ENCODE measurements around the gene GRAP2. TPM values are rescaled to one million over a fixed set of nuclear protein-coding genes. Genes with fewer than 3 reads are reported as not detected.
"Not testable (repeated sequence)": the region's sequence is repeated elsewhere in the genome, so short reads cannot be mapped to it uniquely, and the experiment has no call there.

Gene GRAP2
- polyA plus RNA-seq: 1.8 TPM
- long read RNA-seq, donor 1: 0 reads
- long read RNA-seq, donor 2: 0 reads
- long read RNA-seq, donor 3: 0 reads
- long read RNA-seq, donor 4: 0 reads
- long read RNA-seq, donor 5: 0 reads
- long read RNA-seq, donor 6, partial matches to known transcripts: 0 of 1 reads
- long read RNA-seq, donor 6, other reads (novel, unspliced or antisense): 0 of 1 reads
- long read RNA-seq, donor 7: 0 reads
- long read RNA-seq, donor 8, partial matches to known transcripts: 0 of 1 reads
- long read RNA-seq, donor 8, other reads (novel, unspliced or antisense): 0 of 1 reads
- long read RNA-seq, donor 9: 0 reads
- long read RNA-seq, donor 10: 0 reads
- long read RNA-seq, donor 11: 0 reads

GRCh38 chr22:39900306-39901227 lies at the start of gene GRAP2:
Gene GRAP2, plus strand, starts transcription at chr22:39901084. Its CDS starts 46,023 bp downstream, at chr22:39947107.
- no peaks in the 10 kb centered on the region for H3K36me3 ChIP-seq (ENCODE audit: control insufficient read depth, insufficient read depth, low read length)
- no peaks in the 10 kb centered on the region for H3K4me1 ChIP-seq (ENCODE audit: control insufficient read depth, insufficient read depth, low read length)
- no peak within 1 kb of the TSS for H3K4me3 ChIP-seq (ENCODE audit: low read length)
- no peak for DNase-seq
- no peak within 1 kb of the TSS for H3K27ac ChIP-seq (ENCODE audit: low read length)
- 80% methylated on average over 1 of the region's 4 CpGs for WGBS (ENCODE audit: insufficient coverage, low lambda C conversion rate)
- no peaks in the 10 kb centered on the region for H3K9me3 ChIP-seq (ENCODE audit: control insufficient read depth, low read depth, low read length)
- H3K27me3 ChIP-seq (ENCODE audit: control insufficient read depth, insufficient read depth, low read length): no peaks in the 10 kb centered on the region

- Histone ChIP-seq H3K27me3 (ENCODE audit: control insufficient read depth, insufficient read depth, low read length) (no peaks in the 10 kb centered on the region), H3K4me3 (ENCODE audit: low read length) (no peak overlapping the region), H3K27ac (ENCODE audit: low read length) (no peak overlapping the region), H3K36me3 (ENCODE audit: control insufficient read depth, insufficient read depth, low read length) (no peaks in the 10 kb centered on the region), H3K4me1 (ENCODE audit: control insufficient read depth, insufficient read depth, low read length) (no peaks in the 10 kb centered on the region), H3K9me3 (ENCODE audit: control insufficient read depth, low read depth, low read length) (no peaks in the 10 kb centered on the region)
- DNase-seq: no peak
- WGBS (ENCODE audit: insufficient coverage, low lambda C conversion rate): 80% methylated on average over 1 of the region's 4 CpGs
These were observed 49.1 kb upstream of the GRAP2 start for GRCh38 chr22:39851606-39852315.

- H3K36me3 ChIP-seq (ENCODE audit: control insufficient read depth, insufficient read depth, low read length): no peaks in the 10 kb centered on the region
- no peaks in the 10 kb centered on the region for H3K9me3 ChIP-seq (ENCODE audit: control insufficient read depth, low read depth, low read length)
- no peaks in the 10 kb centered on the region for H3K4me1 ChIP-seq (ENCODE audit: control insufficient read depth, insufficient read depth, low read length)
- no peak overlapping the region for H3K4me3 ChIP-seq (ENCODE audit: low read length)
- no peak for DNase-seq
- no peak overlapping the region for H3K27ac ChIP-seq (ENCODE audit: low read length)
- 88% methylated on average over 1 of the region's 2 CpGs for WGBS (ENCODE audit: insufficient coverage, low lambda C conversion rate)
- no peaks in the 10 kb centered on the region for H3K27me3 ChIP-seq (ENCODE audit: control insufficient read depth, insufficient read depth, low read length)
These were observed 48.1 kb upstream of the GRAP2 start for GRCh38 chr22:39852799-39853198.

GRCh38 chr22:39856588-39856987 lies 44.3 kb upstream of the GRAP2 start:
- WGBS (ENCODE audit: insufficient coverage, low lambda C conversion rate): no CpG with 5 or more reads among the region's 4 CpGs
- Histone ChIP-seq H3K27ac (ENCODE audit: low read length) (no peak overlapping the region), H3K36me3 (ENCODE audit: control insufficient read depth, insufficient read depth, low read length) (no peaks in the 10 kb centered on the region), H3K4me3 (ENCODE audit: low read length) (no peak overlapping the region), H3K4me1 (ENCODE audit: control insufficient read depth, insufficient read depth, low read length) (no peaks in the 10 kb centered on the region), H3K9me3 (ENCODE audit: control insufficient read depth, low read depth, low read length) (no peaks in the 10 kb centered on the region), H3K27me3 (ENCODE audit: control insufficient read depth, insufficient read depth, low read length) (no peaks in the 10 kb centered on the region)
- peak; percentile 34 to 61 for DNase-seq

- Histone ChIP-seq H3K36me3 (ENCODE audit: control insufficient read depth, insufficient read depth, low read length) (no peaks in the 10 kb centered on the region), H3K9me3 (ENCODE audit: control insufficient read depth, low read depth, low read length) (no peaks in the 10 kb centered on the region), H3K27ac (ENCODE audit: low read length) (no peak overlapping the region), H3K4me1 (ENCODE audit: control insufficient read depth, insufficient read depth, low read length) (no peaks in the 10 kb centered on the region), H3K4me3 (ENCODE audit: low read length) (no peak overlapping the region), H3K27me3 (ENCODE audit: control insufficient read depth, insufficient read depth, low read length) (no peaks in the 10 kb centered on the region)
- DNase-seq: no peak
- 80% methylated on average over 1 of the region's 7 CpGs for WGBS (ENCODE audit: insufficient coverage, low lambda C conversion rate)
These were observed 40.8 kb upstream of the GRAP2 start for GRCh38 chr22:39859903-39860588.

- no peaks in the 10 kb centered on the region for H3K36me3 ChIP-seq (ENCODE audit: control insufficient read depth, insufficient read depth, low read length)
- WGBS (ENCODE audit: insufficient coverage, low lambda C conversion rate): no CpG with 5 or more reads among the region's 1 CpG
These were observed 32.1 kb upstream of the GRAP2 start for GRCh38 chr22:39868741-39869140.

GRCh38 chr22:39869797-39870196 lies 31.1 kb upstream of the GRAP2 start:
- H3K27me3 ChIP-seq (ENCODE audit: control insufficient read depth, insufficient read depth, low read length); H3K4me1 ChIP-seq (ENCODE audit: control insufficient read depth, insufficient read depth, low read length); H3K9me3 ChIP-seq (ENCODE audit: control insufficient read depth, low read depth, low read length); DNase-seq; H3K36me3 ChIP-seq (ENCODE audit: control insufficient read depth, insufficient read depth, low read length); H3K4me3 ChIP-seq (ENCODE audit: low read length); H3K27ac ChIP-seq (ENCODE audit: low read length): not testable (repeated sequence)
- no CpG with 5 or more reads among the region's 2 CpGs for WGBS (ENCODE audit: insufficient coverage, low lambda C conversion rate)

More at GRCh38 chr22:39868741-39869140, 32.1 kb upstream of the GRAP2 start:
- Histone ChIP-seq H3K4me3 (ENCODE audit: low read length) (no peak overlapping the region), H3K4me1 (ENCODE audit: control insufficient read depth, insufficient read depth, low read length) (no peaks in the 10 kb centered on the region), H3K9me3 (ENCODE audit: control insufficient read depth, low read depth, low read length) (no peaks in the 10 kb centered on the region), H3K27ac (ENCODE audit: low read length) (no peak overlapping the region), H3K27me3 (ENCODE audit: control insufficient read depth, insufficient read depth, low read length) (no peaks in the 10 kb centered on the region)
- DNase-seq: no peak

GRCh38 chr22:39871008-39871798 lies 29.7 kb upstream of the GRAP2 start:
- 80% methylated on average over 1 of the region's 5 CpGs for WGBS (ENCODE audit: insufficient coverage, low lambda C conversion rate)
- Histone ChIP-seq H3K27ac (ENCODE audit: low read length) (no peak overlapping the region), H3K4me3 (ENCODE audit: low read length) (no peak overlapping the region), H3K9me3 (ENCODE audit: control insufficient read depth, low read depth, low read length) (no peaks in the 10 kb centered on the region), H3K27me3 (ENCODE audit: control insufficient read depth, insufficient read depth, low read length) (no peaks in the 10 kb centered on the region), H3K36me3 (ENCODE audit: control insufficient read depth, insufficient read depth, low read length) (no peaks in the 10 kb centered on the region), H3K4me1 (ENCODE audit: control insufficient read depth, insufficient read depth, low read length) (no peaks in the 10 kb centered on the region)
- DNase-seq: no peak

GRCh38 chr22:39872548-39872947 lies 28.3 kb upstream of the GRAP2 start:
- no peaks in the 10 kb centered on the region for H3K4me1 ChIP-seq (ENCODE audit: control insufficient read depth, insufficient read depth, low read length)
- H3K27ac ChIP-seq (ENCODE audit: low read length): no peak overlapping the region
- DNase-seq: no peak
- H3K9me3 ChIP-seq (ENCODE audit: control insufficient read depth, low read depth, low read length): no peaks in the 10 kb centered on the region
- 100% methylated on average over 1 of the region's 1 CpG for WGBS (ENCODE audit: insufficient coverage, low lambda C conversion rate)
- no peaks in the 10 kb centered on the region for H3K27me3 ChIP-seq (ENCODE audit: control insufficient read depth, insufficient read depth, low read length)
- H3K4me3 ChIP-seq (ENCODE audit: low read length): no peak overlapping the region
- H3K36me3 ChIP-seq (ENCODE audit: control insufficient read depth, insufficient read depth, low read length): no peaks in the 10 kb centered on the region
